HepG2 (cell line): Measurements from ENCODE around the gene SUSD6. TPM values are rescaled to one million over a fixed set of nuclear protein-coding genes. Genes with fewer than 3 reads are reported as not detected.

Experiments used
- GABPA ChIP-seq, 2 experiments: IDR thresholded peaks; 2 replicates each; pipeline ENCODE4 v1.6.1; 2011 to 2016; ENCODE audit warnings: low read depth in 2 of 2, low read length in 1 of 2, missing biosample characterization in 1 of 2, missing genetic modification characterization in 1 of 2
- KAT7 ChIP-seq: IDR thresholded peaks from 2 replicates; pipeline ENCODE4 v1.6.1; 2018; ENCODE audit warnings: borderline replicate concordance, missing compliant biosample characterization
- ZBTB8A ChIP-seq: sonication (generic); formaldehyde crosslinking; IDR thresholded peaks from 2 replicates; pipeline ENCODE4 v1.4.0; 2020; ENCODE audit warnings: mild to moderate bottlenecking, low read depth, missing genetic modification reagents, borderline replicate concordance
- ZNF737 ChIP-seq: sonication (generic); formaldehyde crosslinking; IDR thresholded peaks from 2 replicates; pipeline ENCODE4 v1.5.0; 2020; ENCODE audit warnings: missing genetic modification reagents, mild to moderate bottlenecking, borderline replicate concordance
- ZNF782 ChIP-seq: sonication (generic); formaldehyde crosslinking; IDR thresholded peaks from 2 replicates; pipeline ENCODE4 v1.4.0; 2020; ENCODE audit warnings: missing genetic modification reagents, mild to moderate bottlenecking, borderline replicate concordance
- ZZZ3 ChIP-seq: sonication (generic); formaldehyde crosslinking; IDR thresholded peaks from 2 replicates; pipeline ENCODE4 v1.4.0; 2020; ENCODE audit warnings: missing genetic modification reagents, mild to moderate bottlenecking, borderline replicate concordance
- polyA plus RNA-seq, 8 experiments: library from polyadenylated mRNA; depleted of rRNA in 3 of 8; stranded (reverse) in 7 of 8; unstranded in 1 of 8; fragments of >200 nt; fragmentation: Illumina TruSeq in 4 of 8; extraction: Trizol in 4 of 8; gene quantifications; 2 replicates each; pipeline versions ENCODE4 v1.2.1 to v1.2.3, GENCODE V29; 2011 to 2016; ENCODE audit warnings: low read depth in 4 of 8, missing spikeins in 1 of 8, mixed read lengths in 1 of 8; ENCODE audit not compliant: insufficient read depth in 1 of 8
- total RNA-seq, 5 experiments: library from RNA; depleted of rRNA; stranded (reverse); fragments of >200 nt; fragmentation: Illumina TruSeq; extraction: Trizol; gene quantifications; 2 replicates each; pipeline ENCODE4 v1.2.3, GENCODE V29; 2016; ENCODE audit warnings: low read depth in 1 of 5
- TF ChIP-seq, protein P1 (sequence below): sonication (generic); formaldehyde crosslinking; IDR thresholded peaks from 2 replicates; pipeline ENCODE4 v1.5.0; 2020; ENCODE audit warnings: mild to moderate bottlenecking, missing genetic modification reagents, borderline replicate concordance
- TF ChIP-seq, protein P2 (sequence below): sonication (generic); formaldehyde crosslinking; IDR thresholded peaks from 2 replicates; pipeline ENCODE4 v1.8.1; 2022; ENCODE audit warnings: low read depth, mild to moderate bottlenecking, missing genetic modification reagents
- TF ChIP-seq, protein P3 (sequence below): sonication (generic); formaldehyde crosslinking; IDR thresholded peaks from 2 replicates; pipeline ENCODE4 v1.5.1; 2020; ENCODE audit warnings: missing genetic modification reagents, mild to moderate bottlenecking, borderline replicate concordance
- TF ChIP-seq, protein P4 (sequence below): IDR thresholded peaks from 2 replicates; pipeline ENCODE4 v1.6.1; 2018; ENCODE audit warnings: missing genetic modification reagents
- TF ChIP-seq, protein P5 (sequence below), 2 experiments: sonication (generic) in 1 of 2; formaldehyde crosslinking in 1 of 2; IDR thresholded peaks; 2 replicates each; pipeline versions ENCODE4 v1.4.0 to v1.6.1; 2016 to 2020; ENCODE audit warnings: borderline replicate concordance in 1 of 2, low read depth in 1 of 2, mild to moderate bottlenecking in 1 of 2, missing genetic modification reagents in 1 of 2
- TF ChIP-seq, protein P6 (sequence below): sonication (generic); formaldehyde crosslinking; IDR thresholded peaks from 2 replicates; pipeline ENCODE4 v1.4.0; 2020; ENCODE audit warnings: missing genetic modification reagents

The SUSD6 gene
- total and polyA plus RNA-seq, 2 of the 13 experiments (the other 11 are each of a cell fraction or from before 2014, with no cell fraction given): 7.2 to 7.4 TPM

DNA sequence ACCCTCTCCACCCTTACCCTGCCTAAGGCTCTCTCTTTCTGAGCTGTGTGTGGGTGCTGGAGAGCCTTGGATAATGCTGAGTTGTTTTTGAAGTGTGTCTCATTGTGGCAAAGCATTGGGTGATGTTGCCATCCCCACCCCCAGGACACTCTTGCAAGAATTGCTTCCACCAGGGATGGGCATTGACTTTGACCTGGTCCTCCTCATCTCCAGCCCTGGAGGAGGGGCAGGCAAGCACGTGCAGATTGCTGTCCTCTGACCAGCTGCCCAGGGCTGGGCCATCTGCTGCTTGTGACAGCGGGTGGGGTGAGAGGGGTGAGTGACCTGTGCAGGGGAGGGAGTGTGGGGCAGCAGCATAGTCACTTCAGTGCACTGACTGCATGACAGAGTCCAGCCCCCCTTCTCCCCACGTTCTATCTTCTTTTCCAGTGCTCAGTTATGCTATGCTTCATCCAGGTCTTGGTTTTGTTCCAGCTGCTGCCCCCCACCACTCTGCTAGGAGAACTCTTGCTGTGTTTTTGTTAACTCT, 26.2 kb downstream of the SUSD6 start (continued):
- no peak for TF ChIP-seq GABPA (IDR thresholded peaks at IDR 0.05; ENCODE audit: low read depth, low read length)
- no peak for TF ChIP-seq GABPA (CRISPR knock-in tag; IDR thresholded peaks at IDR 0.05; ENCODE audit: low read depth)
- TF ChIP-seq, protein P1, sequence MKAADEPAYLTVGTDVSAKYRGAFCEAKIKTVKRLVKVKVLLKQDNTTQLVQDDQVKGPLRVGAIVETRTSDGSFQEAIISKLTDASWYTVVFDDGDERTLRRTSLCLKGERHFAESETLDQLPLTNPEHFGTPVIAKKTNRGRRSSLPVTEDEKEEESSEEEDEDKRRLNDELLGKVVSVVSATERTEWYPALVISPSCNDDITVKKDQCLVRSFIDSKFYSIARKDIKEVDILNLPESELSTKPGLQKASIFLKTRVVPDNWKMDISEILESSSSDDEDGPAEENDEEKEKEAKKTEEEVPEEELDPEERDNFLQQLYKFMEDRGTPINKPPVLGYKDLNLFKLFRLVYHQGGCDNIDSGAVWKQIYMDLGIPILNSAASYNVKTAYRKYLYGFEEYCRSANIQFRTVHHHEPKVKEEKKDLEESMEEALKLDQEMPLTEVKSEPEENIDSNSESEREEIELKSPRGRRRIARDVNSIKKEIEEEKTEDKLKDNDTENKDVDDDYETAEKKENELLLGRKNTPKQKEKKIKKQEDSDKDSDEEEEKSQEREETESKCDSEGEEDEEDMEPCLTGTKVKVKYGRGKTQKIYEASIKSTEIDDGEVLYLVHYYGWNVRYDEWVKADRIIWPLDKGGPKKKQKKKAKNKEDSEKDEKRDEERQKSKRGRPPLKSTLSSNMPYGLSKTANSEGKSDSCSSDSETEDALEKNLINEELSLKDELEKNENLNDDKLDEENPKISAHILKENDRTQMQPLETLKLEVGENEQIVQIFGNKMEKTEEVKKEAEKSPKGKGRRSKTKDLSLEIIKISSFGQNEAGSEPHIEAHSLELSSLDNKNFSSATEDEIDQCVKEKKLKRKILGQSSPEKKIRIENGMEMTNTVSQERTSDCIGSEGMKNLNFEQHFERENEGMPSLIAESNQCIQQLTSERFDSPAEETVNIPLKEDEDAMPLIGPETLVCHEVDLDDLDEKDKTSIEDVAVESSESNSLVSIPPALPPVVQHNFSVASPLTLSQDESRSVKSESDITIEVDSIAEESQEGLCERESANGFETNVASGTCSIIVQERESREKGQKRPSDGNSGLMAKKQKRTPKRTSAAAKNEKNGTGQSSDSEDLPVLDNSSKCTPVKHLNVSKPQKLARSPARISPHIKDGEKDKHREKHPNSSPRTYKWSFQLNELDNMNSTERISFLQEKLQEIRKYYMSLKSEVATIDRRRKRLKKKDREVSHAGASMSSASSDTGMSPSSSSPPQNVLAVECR (CRISPR knock-in tag): peak; percentile 76; the same call in 1 of the 2 replicates
- TF ChIP-seq ZNF782 (CRISPR knock-in tag): no peak
- TF ChIP-seq, protein P2, sequence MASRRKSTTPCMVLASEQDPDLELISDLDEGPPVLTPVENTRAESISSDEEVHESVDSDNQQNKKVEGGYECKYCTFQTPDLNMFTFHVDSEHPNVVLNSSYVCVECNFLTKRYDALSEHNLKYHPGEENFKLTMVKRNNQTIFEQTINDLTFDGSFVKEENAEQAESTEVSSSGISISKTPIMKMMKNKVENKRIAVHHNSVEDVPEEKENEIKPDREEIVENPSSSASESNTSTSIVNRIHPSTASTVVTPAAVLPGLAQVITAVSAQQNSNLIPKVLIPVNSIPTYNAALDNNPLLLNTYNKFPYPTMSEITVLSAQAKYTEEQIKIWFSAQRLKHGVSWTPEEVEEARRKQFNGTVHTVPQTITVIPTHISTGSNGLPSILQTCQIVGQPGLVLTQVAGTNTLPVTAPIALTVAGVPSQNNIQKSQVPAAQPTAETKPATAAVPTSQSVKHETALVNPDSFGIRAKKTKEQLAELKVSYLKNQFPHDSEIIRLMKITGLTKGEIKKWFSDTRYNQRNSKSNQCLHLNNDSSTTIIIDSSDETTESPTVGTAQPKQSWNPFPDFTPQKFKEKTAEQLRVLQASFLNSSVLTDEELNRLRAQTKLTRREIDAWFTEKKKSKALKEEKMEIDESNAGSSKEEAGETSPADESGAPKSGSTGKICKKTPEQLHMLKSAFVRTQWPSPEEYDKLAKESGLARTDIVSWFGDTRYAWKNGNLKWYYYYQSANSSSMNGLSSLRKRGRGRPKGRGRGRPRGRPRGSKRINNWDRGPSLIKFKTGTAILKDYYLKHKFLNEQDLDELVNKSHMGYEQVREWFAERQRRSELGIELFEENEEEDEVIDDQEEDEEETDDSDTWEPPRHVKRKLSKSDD (CRISPR knock-in tag): peak; percentile 27; the same call in 1 of the 2 replicates
- no peak for TF ChIP-seq ZBTB8A (CRISPR knock-in tag)
- TF ChIP-seq, protein P3, sequence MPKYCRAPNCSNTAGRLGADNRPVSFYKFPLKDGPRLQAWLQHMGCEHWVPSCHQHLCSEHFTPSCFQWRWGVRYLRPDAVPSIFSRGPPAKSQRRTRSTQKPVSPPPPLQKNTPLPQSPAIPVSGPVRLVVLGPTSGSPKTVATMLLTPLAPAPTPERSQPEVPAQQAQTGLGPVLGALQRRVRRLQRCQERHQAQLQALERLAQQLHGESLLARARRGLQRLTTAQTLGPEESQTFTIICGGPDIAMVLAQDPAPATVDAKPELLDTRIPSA (CRISPR knock-in tag): no peak
- TF ChIP-seq, protein P4, sequence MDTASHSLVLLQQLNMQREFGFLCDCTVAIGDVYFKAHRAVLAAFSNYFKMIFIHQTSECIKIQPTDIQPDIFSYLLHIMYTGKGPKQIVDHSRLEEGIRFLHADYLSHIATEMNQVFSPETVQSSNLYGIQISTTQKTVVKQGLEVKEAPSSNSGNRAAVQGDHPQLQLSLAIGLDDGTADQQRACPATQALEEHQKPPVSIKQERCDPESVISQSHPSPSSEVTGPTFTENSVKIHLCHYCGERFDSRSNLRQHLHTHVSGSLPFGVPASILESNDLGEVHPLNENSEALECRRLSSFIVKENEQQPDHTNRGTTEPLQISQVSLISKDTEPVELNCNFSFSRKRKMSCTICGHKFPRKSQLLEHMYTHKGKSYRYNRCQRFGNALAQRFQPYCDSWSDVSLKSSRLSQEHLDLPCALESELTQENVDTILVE (CRISPR knock-in tag): 0 out of 2 replicates have a peak, but pooled peaks have one; percentile 36
- TF ChIP-seq KAT7 (CRISPR knock-in tag): no peak
- TF ChIP-seq ZNF737 (CRISPR knock-in tag): no peak
- TF ChIP-seq ZZZ3 (CRISPR knock-in tag): no peak
- TF ChIP-seq, protein P5, sequence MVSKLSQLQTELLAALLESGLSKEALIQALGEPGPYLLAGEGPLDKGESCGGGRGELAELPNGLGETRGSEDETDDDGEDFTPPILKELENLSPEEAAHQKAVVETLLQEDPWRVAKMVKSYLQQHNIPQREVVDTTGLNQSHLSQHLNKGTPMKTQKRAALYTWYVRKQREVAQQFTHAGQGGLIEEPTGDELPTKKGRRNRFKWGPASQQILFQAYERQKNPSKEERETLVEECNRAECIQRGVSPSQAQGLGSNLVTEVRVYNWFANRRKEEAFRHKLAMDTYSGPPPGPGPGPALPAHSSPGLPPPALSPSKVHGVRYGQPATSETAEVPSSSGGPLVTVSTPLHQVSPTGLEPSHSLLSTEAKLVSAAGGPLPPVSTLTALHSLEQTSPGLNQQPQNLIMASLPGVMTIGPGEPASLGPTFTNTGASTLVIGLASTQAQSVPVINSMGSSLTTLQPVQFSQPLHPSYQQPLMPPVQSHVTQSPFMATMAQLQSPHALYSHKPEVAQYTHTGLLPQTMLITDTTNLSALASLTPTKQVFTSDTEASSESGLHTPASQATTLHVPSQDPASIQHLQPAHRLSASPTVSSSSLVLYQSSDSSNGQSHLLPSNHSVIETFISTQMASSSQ (IDR thresholded peaks at IDR 0.05; ENCODE audit: low read depth): no peak
- TF ChIP-seq, protein P5 (CRISPR knock-in tag; IDR thresholded peaks at IDR 0.05; ENCODE audit: borderline replicate concordance): peak; percentile 53; the same call in 1 of the 2 replicates
- TF ChIP-seq, protein P6, sequence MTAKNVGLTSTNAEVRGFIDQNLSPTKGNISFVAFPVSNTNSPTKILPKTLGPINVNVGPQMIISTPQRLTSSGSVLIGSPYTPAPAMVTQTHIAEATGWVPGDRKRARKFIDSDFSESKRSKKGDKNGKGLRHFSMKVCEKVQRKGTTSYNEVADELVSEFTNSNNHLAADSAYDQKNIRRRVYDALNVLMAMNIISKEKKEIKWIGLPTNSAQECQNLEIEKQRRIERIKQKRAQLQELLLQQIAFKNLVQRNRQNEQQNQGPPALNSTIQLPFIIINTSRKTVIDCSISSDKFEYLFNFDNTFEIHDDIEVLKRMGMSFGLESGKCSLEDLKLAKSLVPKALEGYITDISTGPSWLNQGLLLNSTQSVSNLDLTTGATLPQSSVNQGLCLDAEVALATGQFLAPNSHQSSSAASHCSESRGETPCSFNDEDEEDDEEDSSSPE (CRISPR knock-in tag): no peak
